MM.1S (cell line): ENCODE results near the gene GJB5.

ENCODE experiments used
- EZH2 ChIP-seq: fragments of 300-600 bp; sonication (generic); optimal IDR thresholded peaks from 2 replicates; pipeline ENCODE3; 2017; ENCODE audit warnings: low read depth, mild to moderate bottlenecking, antibody characterized with exemption, low read length, mixed read lengths
- TF ChIP-seq, protein P1 (sequence below): fragments of 300-600 bp; sonication (generic); IDR thresholded peaks from 2 replicates; pipeline ENCODE4 v1.5.1; 2016; ENCODE audit warnings: antibody characterized with exemption, low read length, mixed read lengths

DNA sequence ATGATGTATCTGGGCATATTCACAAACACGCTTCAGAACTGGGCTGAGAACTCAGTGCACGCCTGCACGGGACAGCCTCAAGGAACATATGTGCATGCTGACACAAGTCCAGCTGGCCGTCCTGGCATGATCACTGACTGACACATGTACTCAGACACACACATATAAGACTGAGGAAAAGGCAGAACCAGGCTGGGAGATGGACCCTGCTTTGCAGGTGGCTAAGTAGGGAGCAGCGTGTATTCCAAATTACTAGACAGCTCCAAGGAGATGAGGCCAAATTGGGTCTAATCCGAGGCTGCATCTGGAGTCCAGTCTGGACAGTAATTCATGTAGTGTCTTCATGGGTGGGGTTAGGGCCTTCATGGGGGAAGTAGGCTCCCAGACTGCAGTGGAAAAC, 41.4 kb upstream of the GJB5 start:
- no peak for TF ChIP-seq EZH2
- TF ChIP-seq, protein P1, sequence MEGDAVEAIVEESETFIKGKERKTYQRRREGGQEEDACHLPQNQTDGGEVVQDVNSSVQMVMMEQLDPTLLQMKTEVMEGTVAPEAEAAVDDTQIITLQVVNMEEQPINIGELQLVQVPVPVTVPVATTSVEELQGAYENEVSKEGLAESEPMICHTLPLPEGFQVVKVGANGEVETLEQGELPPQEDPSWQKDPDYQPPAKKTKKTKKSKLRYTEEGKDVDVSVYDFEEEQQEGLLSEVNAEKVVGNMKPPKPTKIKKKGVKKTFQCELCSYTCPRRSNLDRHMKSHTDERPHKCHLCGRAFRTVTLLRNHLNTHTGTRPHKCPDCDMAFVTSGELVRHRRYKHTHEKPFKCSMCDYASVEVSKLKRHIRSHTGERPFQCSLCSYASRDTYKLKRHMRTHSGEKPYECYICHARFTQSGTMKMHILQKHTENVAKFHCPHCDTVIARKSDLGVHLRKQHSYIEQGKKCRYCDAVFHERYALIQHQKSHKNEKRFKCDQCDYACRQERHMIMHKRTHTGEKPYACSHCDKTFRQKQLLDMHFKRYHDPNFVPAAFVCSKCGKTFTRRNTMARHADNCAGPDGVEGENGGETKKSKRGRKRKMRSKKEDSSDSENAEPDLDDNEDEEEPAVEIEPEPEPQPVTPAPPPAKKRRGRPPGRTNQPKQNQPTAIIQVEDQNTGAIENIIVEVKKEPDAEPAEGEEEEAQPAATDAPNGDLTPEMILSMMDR, result no peak
